Upper lobe of left lung (tissue), 6 donors: ENCODE results near the gene NCOA1. TPM values are rescaled to one million over a fixed set of nuclear protein-coding genes. Genes with fewer than 3 reads are reported as not detected.
"Not testable (repeated sequence)": the region's sequence is repeated elsewhere in the genome, so short reads cannot be mapped to it uniquely, and the experiment has no call there.

Experiments used
- ATAC-seq, 2 donors: fragments of 200-7000 bp; cut with Tn5 transposase; one replicate each; pipeline ENCODE4 v1.9.1; 2022; ENCODE audit warnings: mild to moderate bottlenecking in 2 of 2, moderate library complexity in 2 of 2; ENCODE audit not compliant: low FRiP score in 2 of 2
- DNase-seq, 2 donors: peaks; one replicate each; pipeline ENCODE4 v3.0.0-alpha.2; 2019 to 2020
- H3K27ac ChIP-seq, 4 donors: fragments of 200-600 bp; sonication (generic); one replicate each; pipeline ENCODE4 v1.5.1; 2016 to 2019
- H3K27me3 ChIP-seq, 4 donors: fragments of 200-600 bp; sonication (generic); one replicate each; pipeline ENCODE4 v1.5.1; 2017 to 2019
- H3K36me3 ChIP-seq, 4 donors: fragments of 200-600 bp; sonication (generic); one replicate each; pipeline ENCODE4 v1.5.1; 2016 to 2019
- H3K4me1 ChIP-seq, 4 donors: fragments of 200-600 bp; sonication (generic); one replicate each; pipeline ENCODE4 v1.5.1; 2018 to 2019
- H3K4me3 ChIP-seq, 4 donors: fragments of 200-600 bp; sonication (generic); one replicate each; pipeline ENCODE4 v1.5.1; 2017 to 2019; ENCODE audit warnings: mild to moderate bottlenecking in 2 of 4, moderate library complexity in 1 of 4
- H3K9me3 ChIP-seq, 4 donors: fragments of 200-600 bp; sonication (generic); one replicate each; pipeline ENCODE4 v1.5.1; 2018 to 2019
- EP300 ChIP-seq, 4 donors: sonication (generic); formaldehyde crosslinking; IDR thresholded peaks; one replicate each; pipeline ENCODE4 v1.5.1; 2017; ENCODE audit warnings: antibody characterized with exemption in 4 of 4, control low read depth in 2 of 4
- POLR2A ChIP-seq, 4 donors: fragments of 450-650 bp; IDR thresholded peaks; one replicate each; pipeline ENCODE4 v1.5.1; 2016 to 2017; ENCODE audit warnings: antibody characterized with exemption in 4 of 4, mild to moderate bottlenecking in 2 of 4
- POLR2AphosphoS5 ChIP-seq, 2 donors: sonication (generic); formaldehyde crosslinking; IDR thresholded peaks; one replicate each; pipeline ENCODE4 v1.5.1; 2017; ENCODE audit warnings: antibody characterized with exemption in 2 of 2
- WGBS, 2 donors: methylation state at CpG; one replicate each; pipeline ENCODE4 v1.1.5; 2017 to 2018; 5-methylcytosine and 5-hydroxymethylcytosine counted together
- total RNA-seq, 6 donors: library from RNA; depleted of rRNA in 4 of 6; stranded (reverse); fragments of >200 nt in 4 of 6; gene quantifications; one replicate each; pipeline versions ENCODE4 v1.1.0 to v1.2.1, GENCODE V29; 2016 to 2021
- TF ChIP-seq, protein P1 (sequence below), 6 experiments: fragments of 450-650 bp in 4 of 6; fragments of 200-600 bp in 2 of 6; sonication (generic) in 2 of 6; IDR thresholded peaks; one replicate each; pipeline ENCODE4 v1.5.1; 2016 to 2019; ENCODE audit warnings: antibody characterized with exemption in 6 of 6
- donor health status: DM: no; HTN: no; CAD: no; lungs with moderate emphysema.
- donor health status: DM: no; HTN: yes; CAD: no; lungs with severe emphysema.

NCOA1 gene
- total RNA-seq, 6 donors from 2014 or later: 38.3 to 68.1 (median 42.5) TPM

DNA sequence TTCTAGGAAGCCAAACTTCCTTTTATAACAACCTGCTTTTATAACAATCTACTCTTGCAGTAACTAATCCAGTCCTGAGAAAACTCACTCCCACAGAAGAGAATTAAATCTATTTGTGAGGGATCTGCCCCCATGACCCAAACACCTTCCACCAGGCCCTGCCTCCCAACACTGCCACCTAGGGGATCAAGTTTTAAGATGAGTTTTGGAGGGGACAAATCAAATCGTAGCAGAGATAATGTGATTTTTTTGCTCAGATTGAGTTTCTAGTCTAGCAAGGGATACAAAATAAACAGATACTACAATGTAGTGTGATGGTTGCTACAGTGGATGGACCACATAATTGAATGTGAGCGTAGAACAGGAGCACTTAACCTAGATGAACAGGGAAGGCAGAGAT lies 52.2 kb downstream of the NCOA1 start:
- Histone ChIP-seq H3K27ac (no peak overlapping the region), H3K4me1 (no peaks in the 10 kb centered on the region), H3K27me3 (no peaks in the 10 kb centered on the region), H3K9me3 (no peaks in the 10 kb centered on the region), H3K4me3 (no peak overlapping the region), H3K36me3 (no peaks in the 10 kb centered on the region)
- DNase-seq (no peak), ATAC-seq (no peak)
- TF ChIP-seq, protein P1, sequence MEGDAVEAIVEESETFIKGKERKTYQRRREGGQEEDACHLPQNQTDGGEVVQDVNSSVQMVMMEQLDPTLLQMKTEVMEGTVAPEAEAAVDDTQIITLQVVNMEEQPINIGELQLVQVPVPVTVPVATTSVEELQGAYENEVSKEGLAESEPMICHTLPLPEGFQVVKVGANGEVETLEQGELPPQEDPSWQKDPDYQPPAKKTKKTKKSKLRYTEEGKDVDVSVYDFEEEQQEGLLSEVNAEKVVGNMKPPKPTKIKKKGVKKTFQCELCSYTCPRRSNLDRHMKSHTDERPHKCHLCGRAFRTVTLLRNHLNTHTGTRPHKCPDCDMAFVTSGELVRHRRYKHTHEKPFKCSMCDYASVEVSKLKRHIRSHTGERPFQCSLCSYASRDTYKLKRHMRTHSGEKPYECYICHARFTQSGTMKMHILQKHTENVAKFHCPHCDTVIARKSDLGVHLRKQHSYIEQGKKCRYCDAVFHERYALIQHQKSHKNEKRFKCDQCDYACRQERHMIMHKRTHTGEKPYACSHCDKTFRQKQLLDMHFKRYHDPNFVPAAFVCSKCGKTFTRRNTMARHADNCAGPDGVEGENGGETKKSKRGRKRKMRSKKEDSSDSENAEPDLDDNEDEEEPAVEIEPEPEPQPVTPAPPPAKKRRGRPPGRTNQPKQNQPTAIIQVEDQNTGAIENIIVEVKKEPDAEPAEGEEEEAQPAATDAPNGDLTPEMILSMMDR (IDR thresholded peaks at IDR 0.05): no peak
- TF ChIP-seq POLR2A (IDR thresholded peaks at IDR 0.05): no peak
- 70 to 89% methylated on average over 2 of the region's 2 CpGs for WGBS, 2 donors

DNA sequence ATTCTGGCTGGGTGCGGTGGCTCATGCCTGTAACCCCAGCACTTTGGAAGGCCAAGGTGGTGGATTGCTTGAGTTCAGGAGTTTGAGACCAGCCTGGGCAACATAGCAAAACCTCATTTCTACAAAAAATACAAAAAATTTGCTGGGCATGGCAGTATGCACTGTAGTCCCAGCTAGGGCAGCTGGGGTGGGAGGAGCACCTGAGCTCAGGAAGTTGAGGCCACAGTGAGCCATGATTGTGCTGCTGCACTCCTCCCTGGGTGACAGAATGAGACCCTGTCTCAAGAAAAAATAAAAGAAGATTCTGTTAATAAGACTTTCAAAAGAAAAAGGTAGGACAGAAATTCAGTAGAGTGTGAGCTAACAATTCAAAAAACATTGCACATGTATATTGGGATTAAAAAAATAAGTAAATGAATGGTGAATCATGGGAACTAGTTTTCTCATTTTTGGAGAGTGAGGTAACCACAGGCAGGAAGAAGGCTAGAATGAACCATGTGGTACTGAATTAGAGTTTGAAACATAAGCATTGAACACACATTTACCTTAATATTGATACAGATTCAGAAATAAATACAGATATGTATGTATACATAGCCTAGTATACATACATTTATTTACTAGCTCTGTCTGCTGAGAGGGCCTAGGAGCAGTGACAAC lies 53.5 kb downstream of the NCOA1 start:
- H3K27ac ChIP-seq: no peak overlapping the region
- WGBS, 2 donors: 92 to 100% methylated on average over 1 of the region's 1 CpG
- H3K4me3 ChIP-seq: no peak overlapping the region
- no peaks in the 10 kb centered on the region for H3K27me3 ChIP-seq
- H3K4me1 ChIP-seq: no peaks in the 10 kb centered on the region
- no peaks in the 10 kb centered on the region for H3K9me3 ChIP-seq
- TF ChIP-seq, protein P1 (IDR thresholded peaks at IDR 0.05): no peak
- TF ChIP-seq POLR2A (IDR thresholded peaks at IDR 0.05) (no peak), POLR2AphosphoS5 (IDR thresholded peaks at IDR 0.05) (no peak), EP300 (IDR thresholded peaks at IDR 0.05) (no peak)
- DNase-seq: no peak
- no peaks in the 10 kb centered on the region for H3K36me3 ChIP-seq
- no peak for ATAC-seq

DNA sequence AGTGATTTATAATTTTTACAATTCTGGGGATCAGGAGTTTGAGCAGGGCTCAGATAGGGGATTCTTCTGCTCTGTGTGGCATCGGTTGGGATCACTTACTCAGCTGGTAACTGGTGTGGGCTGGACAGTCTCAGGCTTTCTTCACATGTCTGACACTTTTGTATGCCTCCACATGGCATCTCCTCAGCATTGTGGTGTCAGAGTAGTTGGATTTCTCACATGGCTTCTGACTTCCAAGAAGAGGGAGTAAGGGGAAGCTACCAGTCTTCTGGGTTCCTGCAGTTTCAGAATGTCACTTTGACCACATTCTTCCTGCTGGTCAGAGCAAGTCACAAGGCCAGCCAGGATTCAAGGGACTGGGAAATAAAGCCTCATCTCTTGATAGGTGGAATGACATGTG lies 55.6 kb downstream of the NCOA1 start:
- H3K4me1 ChIP-seq: no peaks in the 10 kb centered on the region
- H3K4me3 ChIP-seq: no peak overlapping the region
- no peaks in the 10 kb centered on the region for H3K27me3 ChIP-seq
- 80 to 90% methylated on average over 1 of the region's 1 CpG for WGBS, 2 donors
- no peak overlapping the region for H3K27ac ChIP-seq
- no peaks in the 10 kb centered on the region for H3K36me3 ChIP-seq
- TF ChIP-seq EP300 (IDR thresholded peaks at IDR 0.05) (no peak), POLR2A (IDR thresholded peaks at IDR 0.05) (no peak), POLR2AphosphoS5 (IDR thresholded peaks at IDR 0.05) (no peak)
- TF ChIP-seq, protein P1 (IDR thresholded peaks at IDR 0.05): no peak
- H3K9me3 ChIP-seq: peaks cover 0 to 5% (median 0%) of the 10 kb centered on the region in 4 donors
- ATAC-seq: no peak
- no peak for DNase-seq

DNA sequence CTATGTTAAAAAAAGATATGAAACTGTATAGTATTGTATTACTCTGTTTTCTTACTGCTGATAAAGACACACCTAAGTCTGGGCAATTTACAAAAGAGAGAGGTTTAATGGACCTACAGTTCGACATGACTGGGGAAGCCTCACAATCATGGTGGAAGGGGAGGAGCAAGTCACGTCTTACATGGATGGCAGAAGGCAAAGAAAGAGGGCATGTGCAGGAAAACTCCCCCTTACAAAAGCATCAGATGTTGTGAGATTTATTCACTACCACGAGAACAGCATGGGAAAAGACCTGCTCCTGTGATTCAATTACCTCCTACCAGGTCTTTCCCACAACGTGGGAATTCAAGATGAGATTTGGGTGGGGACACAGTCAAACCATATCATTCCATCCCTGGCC lies 57.0 kb downstream of the NCOA1 start:
- ATAC-seq (no peak), DNase-seq (no peak)
- Histone ChIP-seq H3K27ac (no peak overlapping the region), H3K27me3 (no peaks in the 10 kb centered on the region), H3K36me3 (no peaks in the 10 kb centered on the region), H3K4me1 (no peaks in the 10 kb centered on the region), H3K4me3 (no peak overlapping the region), H3K9me3 (peaks cover 0 to 5% (median 0%) of the 10 kb centered on the region in 4 donors)
- 81 to 94% methylated on average over 4 of the region's 4 CpGs for WGBS, 2 donors
- TF ChIP-seq EP300 (IDR thresholded peaks at IDR 0.05) (no peak), POLR2A (IDR thresholded peaks at IDR 0.05) (no peak), POLR2AphosphoS5 (IDR thresholded peaks at IDR 0.05) (no peak)
- TF ChIP-seq, protein P1 (IDR thresholded peaks at IDR 0.05): no peak

DNA sequence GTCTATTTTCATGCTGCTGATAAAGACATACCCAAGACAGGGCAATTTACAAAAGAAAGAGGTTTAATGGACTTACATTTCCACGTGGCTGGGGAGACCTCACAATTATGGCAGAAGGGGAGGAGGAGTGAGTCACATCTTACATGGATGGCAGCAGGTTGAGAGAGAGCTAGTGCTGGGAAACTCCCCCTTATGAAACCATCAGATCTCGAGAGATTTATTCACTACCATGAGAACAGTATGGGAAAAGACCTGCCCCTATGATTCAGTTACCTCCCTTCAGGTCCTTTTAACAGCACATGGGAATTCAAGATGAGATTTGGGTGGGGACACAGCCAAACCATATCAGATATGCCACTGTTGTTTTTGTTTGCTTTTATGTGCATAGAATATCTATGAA lies 59.2 kb downstream of the NCOA1 start:
- not testable (repeated sequence) for H3K4me3 ChIP-seq, ATAC-seq, H3K9me3 ChIP-seq, DNase-seq, H3K36me3 ChIP-seq, H3K4me1 ChIP-seq, H3K27me3 ChIP-seq, H3K27ac ChIP-seq
- 79 to 85% methylated on average over 2 of the region's 2 CpGs for WGBS, 2 donors
